A549 (cell line): Measurements from ENCODE around the gene ZBTB8A. TPM values are rescaled to one million over a fixed set of nuclear protein-coding genes. Genes with fewer than 3 reads are reported as not detected.
"Not testable (repeated sequence)": the region's sequence is repeated elsewhere in the genome, so short reads cannot be mapped to it uniquely, and the experiment has no call there.

Experiments used
- ATAC-seq, 2 experiments: fragments of 200-7000 bp in 1 of 2; fragments of >200 bp in 1 of 2; cut with Nextera tagmentation in 1 of 2; cut with Tn5 transposase in 1 of 2; 3 replicates each; pipeline versions ENCODE4 v1.8.0 to v1.9.1; 2018 to 2020; ENCODE audit warnings: mild to moderate bottlenecking in 1 of 2, moderate library complexity in 1 of 2
- CTCF ChIA-PET: fragments of 300-600 bp; sonication (Branson Sonifier 250); formaldehyde crosslinking; extraction: SDS; loops from one replicate; lab custom pipeline; 2021; ENCODE audit warnings: antibody characterized with exemption, inconsistent platforms; lab: Yijun Ruan, JAX
- POLR2A ChIA-PET: fragments of 350-600 bp; formaldehyde crosslinking; extraction: SDS; loops from one replicate; lab custom pipeline; 2021; ENCODE audit warnings: antibody characterized with exemption, inconsistent platforms; lab: Yijun Ruan, JAX
- DNase-seq, 2 experiments: peaks; one replicate each; pipeline versions ENCODE4 v3.0.0 to v3.0.0-alpha.2; 2011 to 2016; ENCODE audit warnings: low read depth in 1 of 2, low spot score in 1 of 2
- FAIRE-seq: peaks from 2 replicates; lab custom pipeline; 2011; peaks lifted over from hg19 to GRCh38; lab: Jason Lieb, UNC
- H3K27ac ChIP-seq, 2 experiments: fragments of >200 bp; sonication (Bioruptor Twin); formaldehyde crosslinking; 3 replicates each; pipeline ENCODE4 v1.5.1; 2016 to 2017
- H3K4me1 ChIP-seq: fragments of >200 bp; sonication (Bioruptor Twin); formaldehyde crosslinking; 3 replicates; pipeline ENCODE4 v1.6.1; 2016
- H3K4me2 ChIP-seq: fragments of >200 bp; sonication (Bioruptor Twin); formaldehyde crosslinking; 3 replicates; pipeline ENCODE4 v1.6.1; 2016
- H3K4me3 ChIP-seq: fragments of >200 bp; sonication (Bioruptor Twin); formaldehyde crosslinking; 3 replicates; pipeline ENCODE4 v1.5.1; 2016
- H3K9me3 ChIP-seq: fragments of >200 bp; sonication (Bioruptor Twin); formaldehyde crosslinking; 3 replicates; pipeline ENCODE4 v1.6.1; 2016
- CHD2 ChIP-seq: fragments of 150-350 bp; IDR thresholded peaks from 2 replicates; pipeline ENCODE4 v1.6.1; 2014; ENCODE audit warnings: low read length; ENCODE audit not compliant: partially characterized antibody
- CHD4 ChIP-seq: fragments of 200-600 bp; sonication (generic); IDR thresholded peaks from 2 replicates; pipeline ENCODE4 v1.6.1; 2016; ENCODE audit warnings: antibody characterized with exemption, mild to moderate bottlenecking, borderline replicate concordance
- EHF ChIP-seq: fragments of 250-450 bp; sonication (Bioruptor Pico); IDR thresholded peaks from 2 replicates; pipeline ENCODE4 v1.5.0; 2020; ENCODE audit warnings: mild to moderate bottlenecking
- EHMT2 ChIP-seq: fragments of 200-600 bp; sonication (generic); IDR thresholded peaks from 2 replicates; pipeline ENCODE4 v1.6.1; 2016; ENCODE audit warnings: antibody characterized with exemption, low read depth, mild to moderate bottlenecking, moderate library complexity
- FOSL2 ChIP-seq, 2 experiments: fragments of 450-650 bp in 1 of 2; fragments of >200 bp in 1 of 2; sonication (Bioruptor Twin) in 1 of 2; formaldehyde crosslinking; IDR thresholded peaks; 2 replicates each; pipeline versions ENCODE4 v1.5.0 to v1.6.1; 2016 to 2020; ENCODE audit warnings: mild to moderate bottlenecking in 1 of 2, moderate library complexity in 1 of 2
- FOXS1 ChIP-seq: fragments of 250-450 bp; sonication (Bioruptor Pico); IDR thresholded peaks from 2 replicates; pipeline ENCODE4 v1.5.0; 2020; ENCODE audit warnings: mild to moderate bottlenecking, moderate library complexity
- HEYL ChIP-seq: fragments of 250-450 bp; sonication (Bioruptor Pico); IDR thresholded peaks from 2 replicates; pipeline ENCODE4 v1.8.0; 2021; ENCODE audit warnings: mild to moderate bottlenecking, moderate library complexity
- HOXB5 ChIP-seq: fragments of 250-450 bp; sonication (Bioruptor Pico); IDR thresholded peaks from 2 replicates; pipeline ENCODE4 v1.5.0; 2020; ENCODE audit warnings: mild to moderate bottlenecking, moderate library complexity
- MAFK ChIP-seq: fragments of 450-650 bp; IDR thresholded peaks from 2 replicates; pipeline ENCODE4 v1.6.1; 2014; ENCODE audit not compliant: partially characterized antibody
- MYC ChIP-seq: IDR thresholded peaks from 2 replicates; pipeline ENCODE4 v1.6.1; 2012; ENCODE audit warnings: mild to moderate bottlenecking, inconsistent platforms, low read length, improper control_type of control experiment, borderline replicate concordance
- NFE2L2 ChIP-seq: fragments of 150-350 bp; conservative IDR thresholded peaks from 2 replicates; pipeline ENCODE4 v1.6.1; 2014; ENCODE audit warnings: low read length
- RARB ChIP-seq: fragments of 250-450 bp; sonication (Bioruptor Pico); IDR thresholded peaks from 2 replicates; pipeline ENCODE4 v1.8.0; 2021; ENCODE audit warnings: mild to moderate bottlenecking, moderate library complexity
- SREBF2 ChIP-seq: fragments of 450-650 bp; IDR thresholded peaks from 2 replicates; pipeline ENCODE4 v1.6.1; 2014; ENCODE audit warnings: mild to moderate bottlenecking, moderate library complexity
- TFCP2L1 ChIP-seq: fragments of 250-450 bp; sonication (Bioruptor Pico); IDR thresholded peaks from 2 replicates; pipeline ENCODE4 v1.5.0; 2021; ENCODE audit warnings: mild to moderate bottlenecking
- TP53 ChIP-seq: fragments of 250-450 bp; sonication (Bioruptor Pico); IDR thresholded peaks from 2 replicates; pipeline ENCODE4 v1.5.0; 2021; ENCODE audit warnings: mild to moderate bottlenecking, moderate library complexity
- ZNF302 ChIP-seq: fragments of 250-450 bp; sonication (Bioruptor Pico); IDR thresholded peaks from 2 replicates; pipeline ENCODE4 v1.9.0; 2021; ENCODE audit warnings: inconsistent platforms, mild to moderate bottlenecking, moderate library complexity
- WGBS: methylation state at CpG from one replicate; pipeline ENCODE4 v1.1.6; 2017; ENCODE audit errors: missing lambda C conversion rate; 5-methylcytosine and 5-hydroxymethylcytosine counted together
- polyA plus RNA-seq, 4 experiments: library from polyadenylated mRNA; depleted of rRNA in 3 of 4; stranded (reverse); fragments of >200 nt; fragmentation: RNase III in 1 of 4; extraction: RNeasy Plus Mini Kit Qiagen cat#74134 plus additional on column Dnase treatment in 1 of 4; gene quantifications; 2 replicates in 3 of 4; 3 replicates in 1 of 4; pipeline ENCODE4 v1.2.3, GENCODE V29; 2011 to 2017
- TF ChIP-seq, protein P1 (sequence below): fragments of 450-650 bp; IDR thresholded peaks from 2 replicates; pipeline ENCODE4 v1.6.1; 2014; ENCODE audit warnings: antibody characterized with exemption
- TF ChIP-seq, protein P2 (sequence below): fragments of 250-450 bp; sonication (Bioruptor Pico); IDR thresholded peaks from 2 replicates; pipeline ENCODE4 v1.5.0; 2020; ENCODE audit warnings: low read depth, mild to moderate bottlenecking, moderate library complexity
- TF ChIP-seq, protein P3 (sequence below): fragments of >200 bp; sonication (Bioruptor Twin); formaldehyde crosslinking; IDR thresholded peaks from 3 replicates; pipeline ENCODE4 v1.5.1; 2016
- TF ChIP-seq, protein P4 (sequence below): IDR thresholded peaks from 2 replicates; pipeline ENCODE4 v1.6.1; 2012

Gene ZBTB8A
- polyA plus RNA-seq, 2 of the 4 experiments (the other 2 are of a cell fraction), result 2.7 to 6.0 TPM

DNA sequence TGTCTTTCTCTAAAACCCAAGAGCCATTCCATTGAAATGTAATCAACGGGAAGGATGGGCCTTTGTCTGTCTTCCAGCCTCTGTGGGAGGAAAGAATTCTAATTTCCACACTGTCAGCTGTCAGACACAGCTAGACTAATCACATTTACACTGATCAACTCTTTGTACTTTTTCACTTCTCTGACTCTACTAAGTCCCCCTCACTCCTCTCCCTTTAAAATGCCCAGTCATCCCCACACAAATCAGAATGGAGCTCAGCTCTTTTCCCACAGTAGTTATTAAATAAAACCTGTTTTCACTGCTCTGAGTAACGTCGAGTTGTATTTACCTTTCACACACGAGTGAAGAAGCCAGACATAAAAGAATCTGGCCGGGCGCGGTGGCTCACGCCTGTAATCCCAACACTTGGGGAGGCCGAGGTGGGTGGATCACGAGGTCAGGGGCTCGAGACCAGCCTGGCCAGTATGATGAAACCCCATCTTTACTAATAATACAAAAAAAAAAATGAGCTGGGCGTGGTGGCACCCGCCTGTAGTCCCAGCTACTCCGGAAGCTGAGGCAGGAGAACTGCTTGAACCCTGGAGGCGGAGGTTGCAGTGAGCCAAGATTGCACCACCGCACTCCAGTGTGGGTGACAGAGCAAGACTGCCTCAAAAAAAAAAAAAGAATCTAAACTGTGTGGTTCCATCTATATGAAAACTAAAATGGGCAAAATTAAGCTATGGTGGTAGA lies 97.9 kb downstream of the ZBTB8A start:
- DNase-seq, result peak in 1 of 2 experiments; percentile 68
- Histone ChIP-seq H3K4me3 (no peak overlapping the region), H3K4me2 (peak overlapping the region; percentile 48; the same call in 2 of the 3 replicates), H3K9me3 (no peaks in the 10 kb centered on the region), H3K27ac (peak overlapping the region; percentile 19 to 46; a peak in 3 of 6 replicates), H3K4me1 (peaks cover 13% of the 10 kb centered on the region; the same call in 2 of the 3 replicates)
- WGBS, result 63% methylated on average over 15 of the region's 16 CpGs
- ChIA-PET POLR2A (interaction anchor here (0.7 to 0.8 kb wide), 2 partner anchors 14 to 69 kb away, joined by 3 read pairs; partner anchors contain the start of gene RBBP4), CTCF (interaction anchor here (0.6 to 1.1 kb wide), 4 partner anchors 12 to 1378 kb away, joined by 3 read pairs; no protein-coding TSS in a partner anchor)
- peak; percentile 61 for TF ChIP-seq MAFK
- TF ChIP-seq FOSL2 (IDR thresholded peaks at IDR 0.05), result no peak
- TF ChIP-seq FOSL2 (CRISPR knock-in tag; IDR thresholded peaks at IDR 0.05), result no peak
- TF ChIP-seq NFE2L2, result peak; percentile 70
- FAIRE-seq, result no peak
- ATAC-seq, result peak in 1 of 2 experiments; percentile 57; a peak in 3 of 6 replicates

DNA sequence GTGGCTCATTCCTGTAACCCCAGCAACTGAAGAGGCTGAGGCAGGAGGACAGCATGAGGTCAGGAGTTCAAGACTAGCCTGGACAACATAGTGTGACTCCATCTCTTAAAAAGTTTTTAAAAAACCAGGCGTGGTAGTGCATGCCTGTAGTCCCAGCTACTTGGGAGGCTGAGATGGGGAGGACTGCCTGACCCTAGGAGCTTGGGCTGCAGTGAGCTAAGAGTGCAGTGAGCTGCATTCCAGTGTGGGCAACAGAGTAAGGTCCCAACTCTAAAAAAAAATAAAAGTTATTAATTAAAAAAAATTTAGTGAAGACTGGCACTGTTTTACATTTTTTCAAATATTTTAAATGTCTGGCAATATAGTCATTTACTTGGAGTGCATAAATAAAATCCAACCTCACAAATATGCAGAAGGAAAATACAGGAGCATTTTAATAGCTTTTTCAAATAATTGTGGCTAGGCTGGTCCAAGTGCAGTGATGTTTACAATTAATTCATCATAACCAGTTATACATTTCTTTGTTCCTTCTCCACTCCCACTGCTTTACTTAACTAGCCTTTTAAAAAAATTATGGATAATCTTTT lies 100.4 kb downstream of the ZBTB8A start:
- TF ChIP-seq SREBF2, result no peak
- no peak for TF ChIP-seq MAFK
- no peak for TF ChIP-seq FOXS1
- TF ChIP-seq, protein P1, sequence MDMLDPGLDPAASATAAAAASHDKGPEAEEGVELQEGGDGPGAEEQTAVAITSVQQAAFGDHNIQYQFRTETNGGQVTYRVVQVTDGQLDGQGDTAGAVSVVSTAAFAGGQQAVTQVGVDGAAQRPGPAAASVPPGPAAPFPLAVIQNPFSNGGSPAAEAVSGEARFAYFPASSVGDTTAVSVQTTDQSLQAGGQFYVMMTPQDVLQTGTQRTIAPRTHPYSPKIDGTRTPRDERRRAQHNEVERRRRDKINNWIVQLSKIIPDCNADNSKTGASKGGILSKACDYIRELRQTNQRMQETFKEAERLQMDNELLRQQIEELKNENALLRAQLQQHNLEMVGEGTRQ, result no peak
- no peak for TF ChIP-seq ZNF302
- TF ChIP-seq TFCP2L1 (CRISPR knock-in tag), result no peak
- no peak for TF ChIP-seq HEYL (CRISPR knock-in tag)
- TF ChIP-seq HOXB5, result no peak
- no peak for TF ChIP-seq CHD2
- TF ChIP-seq FOSL2 (IDR thresholded peaks at IDR 0.05), result no peak
- TF ChIP-seq FOSL2 (CRISPR knock-in tag; IDR thresholded peaks at IDR 0.05), result no peak
- TF ChIP-seq, protein P2, sequence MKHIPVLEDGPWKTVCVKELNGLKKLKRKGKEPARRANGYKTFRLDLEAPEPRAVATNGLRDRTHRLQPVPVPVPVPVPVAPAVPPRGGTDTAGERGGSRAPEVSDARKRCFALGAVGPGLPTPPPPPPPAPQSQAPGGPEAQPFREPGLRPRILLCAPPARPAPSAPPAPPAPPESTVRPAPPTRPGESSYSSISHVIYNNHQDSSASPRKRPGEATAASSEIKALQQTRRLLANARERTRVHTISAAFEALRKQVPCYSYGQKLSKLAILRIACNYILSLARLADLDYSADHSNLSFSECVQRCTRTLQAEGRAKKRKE, result no peak
- TF ChIP-seq TP53 (CRISPR knock-in tag), result no peak
- TF ChIP-seq MYC, result no peak
- no peak for TF ChIP-seq RARB
- TF ChIP-seq CHD4, result no peak
- TF ChIP-seq, protein P3, sequence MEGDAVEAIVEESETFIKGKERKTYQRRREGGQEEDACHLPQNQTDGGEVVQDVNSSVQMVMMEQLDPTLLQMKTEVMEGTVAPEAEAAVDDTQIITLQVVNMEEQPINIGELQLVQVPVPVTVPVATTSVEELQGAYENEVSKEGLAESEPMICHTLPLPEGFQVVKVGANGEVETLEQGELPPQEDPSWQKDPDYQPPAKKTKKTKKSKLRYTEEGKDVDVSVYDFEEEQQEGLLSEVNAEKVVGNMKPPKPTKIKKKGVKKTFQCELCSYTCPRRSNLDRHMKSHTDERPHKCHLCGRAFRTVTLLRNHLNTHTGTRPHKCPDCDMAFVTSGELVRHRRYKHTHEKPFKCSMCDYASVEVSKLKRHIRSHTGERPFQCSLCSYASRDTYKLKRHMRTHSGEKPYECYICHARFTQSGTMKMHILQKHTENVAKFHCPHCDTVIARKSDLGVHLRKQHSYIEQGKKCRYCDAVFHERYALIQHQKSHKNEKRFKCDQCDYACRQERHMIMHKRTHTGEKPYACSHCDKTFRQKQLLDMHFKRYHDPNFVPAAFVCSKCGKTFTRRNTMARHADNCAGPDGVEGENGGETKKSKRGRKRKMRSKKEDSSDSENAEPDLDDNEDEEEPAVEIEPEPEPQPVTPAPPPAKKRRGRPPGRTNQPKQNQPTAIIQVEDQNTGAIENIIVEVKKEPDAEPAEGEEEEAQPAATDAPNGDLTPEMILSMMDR, result no peak
- TF ChIP-seq EHMT2, result no peak
- TF ChIP-seq, protein P4, sequence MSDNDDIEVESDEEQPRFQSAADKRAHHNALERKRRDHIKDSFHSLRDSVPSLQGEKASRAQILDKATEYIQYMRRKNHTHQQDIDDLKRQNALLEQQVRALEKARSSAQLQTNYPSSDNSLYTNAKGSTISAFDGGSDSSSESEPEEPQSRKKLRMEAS, result no peak
- no peak for TF ChIP-seq EHF
- TF ChIP-seq, all 56 proteins: peak for 0
- peaks cover 13% of the 10 kb centered on the region; the same call in 2 of the 3 replicates for H3K4me1 ChIP-seq
- ATAC-seq, result no peak
- FAIRE-seq, result no peak
- ChIA-PET CTCF (interaction anchor here (1.0 to 1.3 kb wide), 2 partner anchors 15 to 119 kb away, joined by 3 to 4 read pairs; no protein-coding TSS in a partner anchor), POLR2A (interaction anchor here (0.6 kb wide), 1 partner anchor 23 kb away, joined by 3 read pairs; no protein-coding TSS in a partner anchor)
- no peak overlapping the region for H3K4me3 ChIP-seq
- no peak overlapping the region for H3K27ac ChIP-seq
- WGBS, result 86% methylated on average over 1 of the region's 1 CpG
- no peak for DNase-seq
- no peaks in the 10 kb centered on the region for H3K9me3 ChIP-seq
- H3K4me2 ChIP-seq, result no peak overlapping the region

DNA sequence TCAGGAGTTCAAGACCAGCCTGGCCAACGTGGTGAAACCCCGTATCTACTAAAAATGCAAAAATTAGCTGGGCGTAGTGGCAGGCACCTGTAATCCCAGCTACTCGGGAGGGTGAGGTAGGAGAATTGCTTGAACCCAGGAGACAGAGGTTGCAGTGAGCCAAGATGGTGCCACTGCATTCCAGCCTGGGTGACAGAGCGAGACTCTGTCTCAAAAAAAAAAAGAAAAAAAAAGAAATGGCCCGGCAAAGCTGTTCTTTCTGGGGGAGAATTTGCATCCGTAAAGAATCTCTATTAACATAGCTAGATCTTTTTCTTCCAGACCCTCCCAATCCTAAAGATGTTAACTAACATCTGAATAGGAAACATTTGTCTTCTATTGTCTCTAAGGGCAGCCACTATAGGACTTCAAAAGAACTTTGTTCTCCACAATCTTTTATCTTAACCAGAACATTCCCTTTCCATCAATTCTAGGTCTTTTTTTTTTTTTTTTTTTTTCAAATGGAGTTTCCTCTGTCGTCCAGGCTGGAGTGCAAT lies 103.1 kb downstream of the ZBTB8A start:
- H3K27ac ChIP-seq, H3K9me3 ChIP-seq, H3K4me3 ChIP-seq, H3K4me1 ChIP-seq, FAIRE-seq, POLR2A ChIA-PET, H3K4me2 ChIP-seq, ATAC-seq, DNase-seq: not testable (repeated sequence)
- CTCF ChIA-PET, result interaction anchor here (0.6 kb wide), 1 partner anchor 291 kb away, joined by 4 read pairs; no protein-coding TSS in a partner anchor
- WGBS, result 93% methylated on average over 8 of the region's 8 CpGs
